WTC11 (cell line): Measurements from ENCODE around the gene MRPL19. TPM values are rescaled to one million over a fixed set of nuclear protein-coding genes. Genes with fewer than 3 reads are reported as not detected.

Experiments
- ATAC-seq: fragments of 200-7000 bp; cut with Tn5 transposase; 2 replicates; pipeline ENCODE4 v1.10.0; 2021; ENCODE audit warnings: mild to moderate bottlenecking, moderate library complexity
- CTCF ChIA-PET: fragments of 300-600 bp; sonication (Branson Sonifier 250); formaldehyde crosslinking; loops from one replicate; lab custom pipeline; 2021; ENCODE audit warnings: antibody characterized with exemption; lab: Charles Lee
- POLR2A ChIA-PET: fragments of 350-600 bp; sonication (Branson Sonifier 250); formaldehyde crosslinking; loops from one replicate; lab custom pipeline; 2021; ENCODE audit warnings: antibody characterized with exemption; lab: Charles Lee
- DNase-seq: peaks from one replicate; pipeline ENCODE4 v3.0.0; 2021; ENCODE audit warnings: low spot score
- H3K27ac Mint-ChIP-seq: 2 replicates; pipeline ENCODE4 v1.8.0; 2021; ENCODE audit warnings: mixed read lengths
- H3K27me3 Mint-ChIP-seq: 2 replicates; pipeline ENCODE4 v1.8.0; 2021; ENCODE audit warnings: low read depth, mild to moderate bottlenecking, moderate library complexity, mixed read lengths
- H3K36me3 Mint-ChIP-seq: 2 replicates; pipeline ENCODE4 v1.8.0; 2021; ENCODE audit warnings: mixed read lengths
- H3K4me1 Mint-ChIP-seq: 2 replicates; pipeline ENCODE4 v1.8.0; 2022; ENCODE audit warnings: mixed read lengths
- H3K4me3 Mint-ChIP-seq: 2 replicates; pipeline ENCODE4 v1.8.0; 2021; ENCODE audit warnings: mild to moderate bottlenecking, moderate library complexity, mixed read lengths
- H3K9me3 Mint-ChIP-seq: 2 replicates; pipeline ENCODE4 v1.8.0; 2021; ENCODE audit warnings: mixed read lengths
- CREM ChIP-seq: sonication (generic); formaldehyde crosslinking; IDR thresholded peaks from 2 replicates; pipeline ENCODE4 v1.8.1; 2022; ENCODE audit warnings: mild to moderate bottlenecking, missing genetic modification reagents, moderate library complexity
- E2F1 ChIP-seq: sonication (generic); formaldehyde crosslinking; IDR thresholded peaks from 2 replicates; pipeline ENCODE4 v1.8.0; 2022; ENCODE audit warnings: mild to moderate bottlenecking, missing genetic modification reagents
- ELF4 ChIP-seq: sonication (generic); formaldehyde crosslinking; IDR thresholded peaks from 2 replicates; pipeline ENCODE4 v1.8.1; 2022; ENCODE audit warnings: low read depth, mild to moderate bottlenecking, moderate library complexity, missing genetic modification reagents
- ERG ChIP-seq: fragments of 250-450 bp; sonication (Bioruptor Pico); IDR thresholded peaks from 2 replicates; pipeline ENCODE4 v1.8.0; 2021; ENCODE audit warnings: mild to moderate bottlenecking
- ETV6 ChIP-seq: sonication (generic); formaldehyde crosslinking; IDR thresholded peaks from 2 replicates; pipeline ENCODE4 v1.8.1; 2022; ENCODE audit warnings: mild to moderate bottlenecking, missing genetic modification reagents
- FOXJ3 ChIP-seq: sonication (generic); formaldehyde crosslinking; IDR thresholded peaks from 2 replicates; pipeline ENCODE4 v1.9.0; 2021; ENCODE audit warnings: missing genetic modification reagents, mild to moderate bottlenecking, borderline replicate concordance
- FOXP1 ChIP-seq: sonication (generic); formaldehyde crosslinking; IDR thresholded peaks from 2 replicates; pipeline ENCODE4 v1.8.0; 2022; ENCODE audit warnings: missing genetic modification reagents, mild to moderate bottlenecking, moderate library complexity, borderline replicate concordance
- IRF1 ChIP-seq: sonication (generic); formaldehyde crosslinking; IDR thresholded peaks from 2 replicates; pipeline ENCODE4 v1.8.0; 2023; ENCODE audit warnings: missing genetic modification reagents
- JUN ChIP-seq: sonication (generic); formaldehyde crosslinking; IDR thresholded peaks from 2 replicates; pipeline ENCODE4 v1.8.0; 2023; ENCODE audit warnings: mild to moderate bottlenecking, missing genetic modification reagents
- MLX ChIP-seq: sonication (generic); formaldehyde crosslinking; IDR thresholded peaks from 2 replicates; pipeline ENCODE4 v1.8.1; 2023; ENCODE audit warnings: mild to moderate bottlenecking, missing genetic modification reagents, moderate library complexity
- MYBL2 ChIP-seq: sonication (generic); formaldehyde crosslinking; IDR thresholded peaks from 2 replicates; pipeline ENCODE4 v1.8.1; 2023; ENCODE audit warnings: mild to moderate bottlenecking, moderate library complexity, missing genetic modification reagents
- NFATC4 ChIP-seq: fragments of 250-450 bp; sonication (Bioruptor Pico); IDR thresholded peaks from 2 replicates; pipeline ENCODE4 v1.9.0; 2021; ENCODE audit warnings: mild to moderate bottlenecking
- PREB ChIP-seq: sonication (generic); formaldehyde crosslinking; IDR thresholded peaks from 2 replicates; pipeline ENCODE4 v1.8.1; 2022; ENCODE audit warnings: mild to moderate bottlenecking, missing genetic modification reagents, moderate library complexity, borderline replicate concordance
- PRRX2 ChIP-seq: fragments of 250-450 bp; sonication (Bioruptor Pico); IDR thresholded peaks from 2 replicates; pipeline ENCODE4 v1.8.0; 2021; ENCODE audit warnings: mild to moderate bottlenecking
- RELA ChIP-seq: sonication (generic); formaldehyde crosslinking; IDR thresholded peaks from 2 replicates; pipeline ENCODE4 v1.8.1; 2022; ENCODE audit warnings: missing genetic modification reagents, mild to moderate bottlenecking, borderline replicate concordance
- SMAD3 ChIP-seq: sonication (generic); formaldehyde crosslinking; IDR thresholded peaks from 2 replicates; pipeline ENCODE4 v1.8.0; 2022; ENCODE audit warnings: missing genetic modification reagents, mild to moderate bottlenecking, borderline replicate concordance
- TCF7 ChIP-seq: sonication (generic); formaldehyde crosslinking; IDR thresholded peaks from 2 replicates; pipeline ENCODE4 v1.8.0; 2022; ENCODE audit warnings: mild to moderate bottlenecking, low read depth, missing genetic modification reagents, moderate library complexity
- TEAD1 ChIP-seq: sonication (generic); formaldehyde crosslinking; IDR thresholded peaks from 2 replicates; pipeline ENCODE4 v1.8.0; 2022; ENCODE audit warnings: mild to moderate bottlenecking, missing genetic modification reagents
- USF1 ChIP-seq: sonication (generic); formaldehyde crosslinking; IDR thresholded peaks from 2 replicates; pipeline ENCODE4 v1.8.0; 2022; ENCODE audit warnings: mild to moderate bottlenecking, missing genetic modification reagents
- ZNF396 ChIP-seq: fragments of 250-450 bp; sonication (Bioruptor Pico); IDR thresholded peaks from 2 replicates; pipeline ENCODE4 v1.8.0; 2021; ENCODE audit warnings: mild to moderate bottlenecking, moderate library complexity, borderline replicate concordance
- ZNF416 ChIP-seq: fragments of 250-450 bp; sonication (Bioruptor Pico); IDR thresholded peaks from 2 replicates; pipeline ENCODE4 v1.9.0; 2021; ENCODE audit warnings: mild to moderate bottlenecking, inconsistent platforms
- ZNF423 ChIP-seq: fragments of 250-450 bp; sonication (Bioruptor Pico); IDR thresholded peaks from 2 replicates; pipeline ENCODE4 v2.1.2; 2022; ENCODE audit warnings: mild to moderate bottlenecking, moderate library complexity
- ZNF671 ChIP-seq: fragments of 250-450 bp; sonication (Bioruptor Pico); IDR thresholded peaks from 2 replicates; pipeline ENCODE4 v1.8.0; 2021; ENCODE audit warnings: mild to moderate bottlenecking
- total RNA-seq: library from RNA; stranded (reverse); gene quantifications from 3 replicates; pipeline ENCODE4 v1.2.3, GENCODE V29; 2021

The MRPL19 gene
- total RNA-seq, 1 experiment from 2014 or later, result 65.8 TPM

- H3K4me3 Mint-ChIP-seq, result no peak overlapping the region
- ChIA-PET POLR2A (interaction anchor here (0.7 kb wide), 1 partner anchor 1731 kb away, joined by 3 read pairs; no protein-coding TSS in a partner anchor), CTCF (interaction anchor here (1.4 kb wide), 1 partner anchor 24 kb away, joined by 4 read pairs; no protein-coding TSS in a partner anchor)
- H3K27me3 Mint-ChIP-seq, result no peaks in the 10 kb centered on the region; the same call in 1 of the 2 replicates
- DNase-seq (no peak), ATAC-seq (no peak)
- no peaks in the 10 kb centered on the region for H3K36me3 Mint-ChIP-seq
- peaks cover 12% of the 10 kb centered on the region for H3K4me1 Mint-ChIP-seq
- H3K27ac Mint-ChIP-seq, result no peak overlapping the region
- TF ChIP-seq FOXJ3 (no peak), PREB (no peak), TCF7 (CRISPR knock-in tag) (no peak), TEAD1 (no peak), ELF4 (CRISPR knock-in tag) (no peak), USF1 (no peak), JUN (CRISPR knock-in tag) (no peak), RELA (CRISPR knock-in tag) (no peak), FOXP1 (no peak), ERG (CRISPR knock-in tag) (no peak), NFATC4 (CRISPR knock-in tag) (no peak), ZNF671 (CRISPR knock-in tag) (no peak), IRF1 (CRISPR knock-in tag) (no peak)
- no peaks in the 10 kb centered on the region; the same call in 1 of the 2 replicates for H3K9me3 Mint-ChIP-seq
Observed at GRCh38 chr2:75632813-75633212, 13.8 kb upstream of the MRPL19 start.

- Mint-ChIP-seq H3K36me3 (no peaks in the 10 kb centered on the region), H3K9me3 (no peaks in the 10 kb centered on the region; the same call in 1 of the 2 replicates), H3K4me1 (peaks cover 12% of the 10 kb centered on the region), H3K27ac (no peak overlapping the region), H3K27me3 (no peaks in the 10 kb centered on the region; the same call in 1 of the 2 replicates), H3K4me3 (no peak overlapping the region)
- TF ChIP-seq ZNF396 (CRISPR knock-in tag), result no peak
- TF ChIP-seq ZNF423 (CRISPR knock-in tag), result no peak
- no peak for TF ChIP-seq CREM (CRISPR knock-in tag)
- TF ChIP-seq ETV6 (CRISPR knock-in tag), result no peak
- TF ChIP-seq SMAD3 (CRISPR knock-in tag), result no peak
- no peak for TF ChIP-seq MYBL2
- TF ChIP-seq MLX (CRISPR knock-in tag), result no peak
- TF ChIP-seq PRRX2 (CRISPR knock-in tag), result no peak
- no peak for TF ChIP-seq E2F1 (CRISPR knock-in tag)
- no peak for TF ChIP-seq ZNF416 (CRISPR knock-in tag)
- POLR2A ChIA-PET, result interaction anchor here (0.7 kb wide), 1 partner anchor 1730 kb away, joined by 3 read pairs; no protein-coding TSS in a partner anchor
- CTCF ChIA-PET, result no interaction called here
- ATAC-seq, result no peak
- no peak for DNase-seq
Observed at GRCh38 chr2:75633620-75634019, 13.0 kb upstream of the MRPL19 start.
